ENCODE data around the gene MESP2. TPM values are rescaled to one million over a fixed set of nuclear protein-coding genes. Genes with fewer than 3 reads are reported as not detected.

Gene MESP2
- total RNA-seq, 2 experiments from 2014 or later = not detected

DNA sequence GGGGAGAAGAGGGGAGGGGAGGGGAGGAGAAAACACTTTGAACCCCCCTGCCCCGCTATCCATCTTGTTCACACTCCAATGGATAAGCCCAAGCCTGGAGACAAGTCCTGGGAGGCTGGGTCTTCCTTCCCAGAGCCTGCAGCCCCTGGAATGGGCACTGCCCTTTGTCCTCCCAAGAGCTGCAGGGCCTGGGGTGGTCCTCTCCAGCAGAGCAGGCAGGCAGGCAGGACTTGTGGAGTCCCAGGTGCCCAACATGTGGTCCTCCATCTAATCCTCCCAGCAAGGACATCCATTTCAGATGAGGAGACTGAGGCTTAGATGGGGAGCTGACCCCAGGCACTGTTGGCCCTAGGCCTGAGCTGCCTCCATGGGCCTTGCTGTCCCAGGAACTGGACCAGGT lies 10.4 kb upstream of the MESP2 start:
- Mint-ChIP-seq H3K4me3 (no peak overlapping the region), H3K36me3 (ENCODE audit: low read depth) (no peaks in the 10 kb centered on the region), H3K4me1 (ENCODE audit: low read depth) (no peaks in the 10 kb centered on the region), H3K27ac (no peak overlapping the region), H3K27me3 (no peaks in the 10 kb centered on the region), H3K9me3 (no peaks in the 10 kb centered on the region)
- no peak overlapping the region for H3K4me3 ChIP-seq (ENCODE audit: low read length)
- no peaks in the 10 kb centered on the region for H3K27me3 ChIP-seq (ENCODE audit: control insufficient read depth in 1 of 2, insufficient read depth in 2 of 2, low read length in 2 of 2)
- intact Hi-C loops (cut with DNase I, micrococcal nuclease) = no loop called here
- H3K27ac ChIP-seq (ENCODE audit: low read depth in 1 of 2, low read length in 2 of 2) = no peak overlapping the region
- TF ChIP-seq, protein P1, sequence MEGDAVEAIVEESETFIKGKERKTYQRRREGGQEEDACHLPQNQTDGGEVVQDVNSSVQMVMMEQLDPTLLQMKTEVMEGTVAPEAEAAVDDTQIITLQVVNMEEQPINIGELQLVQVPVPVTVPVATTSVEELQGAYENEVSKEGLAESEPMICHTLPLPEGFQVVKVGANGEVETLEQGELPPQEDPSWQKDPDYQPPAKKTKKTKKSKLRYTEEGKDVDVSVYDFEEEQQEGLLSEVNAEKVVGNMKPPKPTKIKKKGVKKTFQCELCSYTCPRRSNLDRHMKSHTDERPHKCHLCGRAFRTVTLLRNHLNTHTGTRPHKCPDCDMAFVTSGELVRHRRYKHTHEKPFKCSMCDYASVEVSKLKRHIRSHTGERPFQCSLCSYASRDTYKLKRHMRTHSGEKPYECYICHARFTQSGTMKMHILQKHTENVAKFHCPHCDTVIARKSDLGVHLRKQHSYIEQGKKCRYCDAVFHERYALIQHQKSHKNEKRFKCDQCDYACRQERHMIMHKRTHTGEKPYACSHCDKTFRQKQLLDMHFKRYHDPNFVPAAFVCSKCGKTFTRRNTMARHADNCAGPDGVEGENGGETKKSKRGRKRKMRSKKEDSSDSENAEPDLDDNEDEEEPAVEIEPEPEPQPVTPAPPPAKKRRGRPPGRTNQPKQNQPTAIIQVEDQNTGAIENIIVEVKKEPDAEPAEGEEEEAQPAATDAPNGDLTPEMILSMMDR (IDR thresholded peaks at IDR 0.05) = no peak
- CTCF ChIA-PET = no interaction called here
- ATAC-seq (ENCODE audit: poor library complexity) (no peak), DNase-seq (no peak)
- H3K4me1 ChIP-seq (ENCODE audit: insufficient read depth, low read length) = peaks cover under 1% of the 10 kb centered on the region
- H3K9me3 ChIP-seq (ENCODE audit: control insufficient read depth in 1 of 2, insufficient read depth in 1 of 2, low read length in 2 of 2) = no peaks in the 10 kb centered on the region
- H3K36me3 ChIP-seq (ENCODE audit: insufficient read depth, low read length) = no peaks in the 10 kb centered on the region
- POLR2A ChIA-PET = no interaction called here

DNA sequence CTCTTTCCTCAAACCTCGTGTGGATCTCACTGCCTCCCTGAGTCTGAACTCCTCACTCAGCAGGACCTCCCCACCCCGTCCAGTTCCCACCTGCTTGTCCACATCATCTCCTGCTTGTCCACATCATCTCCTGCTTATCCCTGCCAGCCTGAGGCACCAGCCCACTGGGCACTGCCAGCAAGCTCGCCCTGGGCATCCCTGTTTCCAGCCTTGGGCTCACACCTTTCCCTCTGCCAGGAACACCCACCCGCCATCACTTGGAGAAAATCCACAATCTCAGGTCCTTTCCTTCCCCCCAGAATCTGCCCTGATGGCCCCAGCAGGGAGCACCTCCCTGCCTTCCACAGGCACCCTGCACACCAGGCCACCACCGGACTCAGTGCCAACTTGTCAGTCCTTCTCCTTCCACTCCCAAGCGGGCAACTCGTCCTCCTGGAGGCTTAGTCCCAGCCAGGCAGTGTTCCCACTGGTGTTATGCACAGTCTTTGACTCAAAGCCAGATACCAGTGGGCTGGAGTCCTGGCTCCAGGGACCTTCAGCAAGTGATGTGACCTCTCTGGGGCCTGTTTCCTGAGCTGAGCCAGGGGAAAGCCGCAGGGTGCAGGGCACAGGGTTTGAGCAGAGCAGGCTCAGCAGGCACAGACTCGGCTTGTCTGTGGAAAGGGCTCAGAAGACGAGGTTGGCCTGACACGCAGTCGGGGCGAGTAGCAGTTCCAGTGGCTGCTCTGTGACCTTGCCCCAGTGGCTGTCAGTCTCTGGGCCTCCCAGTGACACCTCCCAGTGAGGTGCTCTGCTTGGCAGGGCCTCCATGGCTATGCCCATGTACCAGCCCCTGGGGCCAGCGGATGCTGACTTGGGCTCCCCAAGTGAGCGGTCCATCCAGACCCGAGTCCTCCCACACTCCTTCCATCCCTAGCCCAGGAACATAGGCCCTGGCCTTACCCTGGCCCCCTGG lies 9.5 kb upstream of the MESP2 start:
- Mint-ChIP-seq H3K4me3 (no peak overlapping the region), H3K27me3 (no peaks in the 10 kb centered on the region), H3K36me3 (ENCODE audit: low read depth) (no peaks in the 10 kb centered on the region), H3K9me3 (no peaks in the 10 kb centered on the region), H3K4me1 (ENCODE audit: low read depth) (no peaks in the 10 kb centered on the region), H3K27ac (no peak overlapping the region)
- POLR2A ChIA-PET = no interaction called here
- Histone ChIP-seq H3K27ac (ENCODE audit: low read depth in 1 of 2, low read length in 2 of 2) (no peak overlapping the region), H3K9me3 (ENCODE audit: control insufficient read depth in 1 of 2, insufficient read depth in 1 of 2, low read length in 2 of 2) (no peaks in the 10 kb centered on the region), H3K36me3 (ENCODE audit: insufficient read depth, low read length) (no peaks in the 10 kb centered on the region), H3K27me3 (ENCODE audit: control insufficient read depth in 1 of 2, insufficient read depth in 2 of 2, low read length in 2 of 2) (no peaks in the 10 kb centered on the region), H3K4me1 (ENCODE audit: insufficient read depth, low read length) (no peaks in the 10 kb centered on the region), H3K4me3 (ENCODE audit: low read length) (no peak overlapping the region)
- TF ChIP-seq, protein P1 (IDR thresholded peaks at IDR 0.05) = no peak
- intact Hi-C loops (cut with DNase I, micrococcal nuclease) = no loop called here
- ATAC-seq (ENCODE audit: poor library complexity) (no peak), DNase-seq (no peak)
- CTCF ChIA-PET = no interaction called here

DNA sequence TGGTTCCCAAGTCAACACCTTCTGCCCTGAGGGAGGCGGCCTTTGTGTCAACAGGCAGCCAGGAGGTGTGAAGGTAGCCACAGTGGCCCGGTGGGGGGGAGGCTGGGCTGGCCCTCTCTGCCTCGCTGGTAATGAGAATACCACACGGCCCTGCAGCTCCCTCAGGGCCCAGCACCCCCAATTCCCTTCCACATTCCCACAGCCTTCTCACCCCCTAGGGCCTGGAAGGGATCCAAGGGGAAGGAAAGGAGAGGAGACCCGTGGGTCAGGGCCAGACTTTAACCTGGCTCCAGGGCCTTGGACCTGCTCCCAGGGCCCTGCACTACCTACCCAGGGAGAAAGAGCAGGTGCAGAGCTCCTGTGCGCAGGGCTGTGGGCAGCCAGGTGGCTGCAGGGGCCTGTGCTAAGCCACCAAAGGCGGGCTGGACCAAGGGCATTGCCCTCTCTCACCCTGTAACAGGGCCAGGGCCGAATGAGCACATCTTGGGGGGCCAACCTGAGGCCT lies 8.7 kb upstream of the MESP2 start:
- ATAC-seq (ENCODE audit: poor library complexity) = no peak
- Histone ChIP-seq H3K9me3 (ENCODE audit: control insufficient read depth in 1 of 2, insufficient read depth in 1 of 2, low read length in 2 of 2) (no peaks in the 10 kb centered on the region), H3K27ac (ENCODE audit: low read depth in 1 of 2, low read length in 2 of 2) (no peak overlapping the region), H3K4me1 (ENCODE audit: insufficient read depth, low read length) (no peaks in the 10 kb centered on the region), H3K4me3 (ENCODE audit: low read length) (no peak overlapping the region), H3K27me3 (ENCODE audit: control insufficient read depth in 1 of 2, insufficient read depth in 2 of 2, low read length in 2 of 2) (no peaks in the 10 kb centered on the region), H3K36me3 (ENCODE audit: insufficient read depth, low read length) (no peaks in the 10 kb centered on the region)
- POLR2A ChIA-PET = no interaction called here
- H3K27me3 Mint-ChIP-seq = no peaks in the 10 kb centered on the region
- CTCF ChIA-PET = no interaction called here
- no peaks in the 10 kb centered on the region for H3K9me3 Mint-ChIP-seq
- TF ChIP-seq, protein P1 (IDR thresholded peaks at IDR 0.05) = no peak
- no peak for DNase-seq
- H3K4me3 Mint-ChIP-seq = no peak overlapping the region
- no peaks in the 10 kb centered on the region for H3K36me3 Mint-ChIP-seq (ENCODE audit: low read depth)
- no peaks in the 10 kb centered on the region for H3K4me1 Mint-ChIP-seq (ENCODE audit: low read depth)
- intact Hi-C loops (cut with DNase I, micrococcal nuclease) = no loop called here
- H3K27ac Mint-ChIP-seq = no peak overlapping the region
